HFFc6 (cell line): ENCODE data around the gene RAB13. TPM values are rescaled to one million over a fixed set of nuclear protein-coding genes. Genes with fewer than 3 reads are reported as not detected.
A peak's percentile ranks its signal among the peaks of the same experiment; 100 is the strongest.

Source experiments
- DNase-seq: peaks from one replicate; pipeline ENCODE4 v3.0.0-alpha.2; 2018
- H3K27ac Mint-ChIP-seq: 2 replicates; pipeline ENCODE4 v1.8.0; 2020; ENCODE audit warnings: mild to moderate bottlenecking, mixed read lengths
- H3K27me3 Mint-ChIP-seq: 2 replicates; pipeline ENCODE4 v1.8.0; 2021; ENCODE audit warnings: mild to moderate bottlenecking, moderate library complexity, mixed read lengths; ENCODE audit not compliant: insufficient read depth
- H3K36me3 Mint-ChIP-seq: 2 replicates; pipeline ENCODE4 v1.8.0; 2021; ENCODE audit warnings: low read depth, mixed read lengths
- H3K4me1 Mint-ChIP-seq: 2 replicates; pipeline ENCODE4 v1.8.0; 2020; ENCODE audit warnings: low read depth, mixed read lengths
- H3K4me3 Mint-ChIP-seq: 2 replicates; pipeline ENCODE4 v1.8.0; 2020; ENCODE audit warnings: mild to moderate bottlenecking, moderate library complexity, mixed read lengths
- H3K9me3 Mint-ChIP-seq: 2 replicates; pipeline ENCODE4 v1.8.0; 2020; ENCODE audit warnings: mild to moderate bottlenecking, mixed read lengths
- CTCF ChIP-seq: fragments of 200-600 bp; sonication (generic); IDR thresholded peaks from 2 replicates; pipeline ENCODE4 v1.5.0; 2021; ENCODE audit warnings: antibody characterized with exemption, mild to moderate bottlenecking
- total RNA-seq, 6 experiments: library from RNA; stranded (reverse); fragmentation: NEBNext Ultra II Directional; extraction: Animal tissue kit (Norgen Biotek cat#: 25700); gene quantifications; 2 replicates in 1 of 6; 3 replicates in 5 of 6; pipeline ENCODE4 v1.2.3, GENCODE V29; 2021

Gene RAB13
- total RNA-seq, 6 experiments from 2014 or later, result 119 to 138 (median 128) TPM

GRCh38 chr1:153962088-153963029, 23.8 kb downstream of the RAB13 start:
- DNase-seq, result peak; percentile 50
- TF ChIP-seq CTCF, result no peak
- Mint-ChIP-seq H3K4me3 (peak overlapping the region; percentile 89), H3K27me3 (peaks cover 6% of the 10 kb centered on the region; the same call in 1 of the 2 replicates), H3K36me3 (peaks cover 5% of the 10 kb centered on the region; the same call in 1 of the 2 replicates), H3K27ac (peak overlapping the region; percentile 87), H3K4me1 (peaks cover 70% of the 10 kb centered on the region), H3K9me3 (no peaks in the 10 kb centered on the region)

- no peak for DNase-seq
These were observed 24.7 kb downstream of the RAB13 start for GRCh38 chr1:153961421-153961820.

GRCh38 chr1:153960206-153960605, 25.9 kb downstream of the RAB13 start:
- Mint-ChIP-seq H3K36me3 (peaks cover 5% of the 10 kb centered on the region; the same call in 1 of the 2 replicates), H3K27me3 (peaks cover 6% of the 10 kb centered on the region; the same call in 1 of the 2 replicates), H3K4me1 (peaks cover 71% of the 10 kb centered on the region), H3K27ac (no peak overlapping the region), H3K9me3 (no peaks in the 10 kb centered on the region), H3K4me3 (no peak overlapping the region)
- no peak for DNase-seq
- TF ChIP-seq CTCF, result no peak

More at GRCh38 chr1:153961421-153961820, 24.7 kb downstream of the RAB13 start:
- Mint-ChIP-seq H3K4me3 (peak overlapping the region; percentile 89), H3K27me3 (peaks cover 6% of the 10 kb centered on the region; the same call in 1 of the 2 replicates), H3K27ac (peak overlapping the region; percentile 37; the same call in 1 of the 2 replicates), H3K4me1 (peaks cover 73% of the 10 kb centered on the region), H3K36me3 (peaks cover 5% of the 10 kb centered on the region; the same call in 1 of the 2 replicates), H3K9me3 (no peaks in the 10 kb centered on the region)
- TF ChIP-seq CTCF, result no peak

GRCh38 chr1:153959454-153959853, 26.7 kb downstream of the RAB13 start:
- peak overlapping the region; percentile 32; the same call in 1 of the 2 replicates for H3K27ac Mint-ChIP-seq
- no peak overlapping the region for H3K4me3 Mint-ChIP-seq
- DNase-seq, result no peak
- H3K4me1 Mint-ChIP-seq, result peaks cover 68% of the 10 kb centered on the region
- H3K27me3 Mint-ChIP-seq, result peaks cover 6% of the 10 kb centered on the region; the same call in 1 of the 2 replicates
- no peak for TF ChIP-seq CTCF
- peaks cover 5% of the 10 kb centered on the region; the same call in 1 of the 2 replicates for H3K36me3 Mint-ChIP-seq
- H3K9me3 Mint-ChIP-seq, result no peaks in the 10 kb centered on the region

- Mint-ChIP-seq H3K27me3 (peaks cover 6% of the 10 kb centered on the region; the same call in 1 of the 2 replicates), H3K4me1 (peaks cover 68% of the 10 kb centered on the region), H3K27ac (peak overlapping the region; percentile 72), H3K9me3 (no peaks in the 10 kb centered on the region), H3K4me3 (peak overlapping the region; percentile 97), H3K36me3 (peaks cover 5% of the 10 kb centered on the region; the same call in 1 of the 2 replicates)
- no peak for DNase-seq
- no peak for TF ChIP-seq CTCF
These were observed 27.2 kb downstream of the RAB13 start for GRCh38 chr1:153958961-153959260.
